HepG2 (cell line): ENCODE results near the gene TSC22D1. TPM values are rescaled to one million over a fixed set of nuclear protein-coding genes. Genes with fewer than 3 reads are reported as not detected.

Experiments
- BATF2 ChIP-seq: sonication (generic); formaldehyde crosslinking; IDR thresholded peaks from 2 replicates; pipeline ENCODE4 v1.8.0; 2022; ENCODE audit warnings: mild to moderate bottlenecking, missing genetic modification reagents, moderate library complexity
- DMTF1 ChIP-seq: sonication (generic); formaldehyde crosslinking; IDR thresholded peaks from 2 replicates; pipeline ENCODE4 v1.4.0; 2020; ENCODE audit warnings: mild to moderate bottlenecking, missing genetic modification reagents
- EED ChIP-seq: sonication (generic); formaldehyde crosslinking; IDR thresholded peaks from 2 replicates; pipeline ENCODE4 v1.5.0; 2020; ENCODE audit warnings: mild to moderate bottlenecking, missing genetic modification reagents
- HOXA7 ChIP-seq: sonication (generic); formaldehyde crosslinking; IDR thresholded peaks from 2 replicates; pipeline ENCODE4 v1.8.1; 2022; ENCODE audit warnings: mild to moderate bottlenecking, missing genetic modification reagents, moderate library complexity
- MED1 ChIP-seq: sonication (generic); formaldehyde crosslinking; IDR thresholded peaks from 2 replicates; pipeline ENCODE4 v1.4.0; 2020; ENCODE audit warnings: missing genetic modification reagents
- NFE2 ChIP-seq: sonication (generic); formaldehyde crosslinking; IDR thresholded peaks from 2 replicates; pipeline ENCODE4 v1.4.0; 2020; ENCODE audit warnings: missing genetic modification reagents
- PAF1 ChIP-seq: IDR thresholded peaks from 2 replicates; pipeline ENCODE4 v1.6.1; 2016; ENCODE audit warnings: missing genetic modification reagents, missing compliant biosample characterization
- RBM39 ChIP-seq: fragments of 200-400 bp; formaldehyde crosslinking; IDR thresholded peaks from one replicate; pipeline ENCODE4 v1.6.1; 2018; ENCODE audit warnings: antibody characterized with exemption, mild to moderate bottlenecking, low read depth, low read length; ENCODE audit not compliant: poor library complexity, severe bottlenecking
- SIN3B ChIP-seq: fragments of 150-350 bp; IDR thresholded peaks from 2 replicates; pipeline ENCODE4 v1.6.1; 2014; ENCODE audit warnings: low read length
- TAF1 ChIP-seq: sonication (generic); formaldehyde crosslinking; IDR thresholded peaks from 2 replicates; pipeline ENCODE4 v1.4.0; 2020; ENCODE audit warnings: missing genetic modification reagents
- ZC3H13 ChIP-seq: sonication (generic); formaldehyde crosslinking; IDR thresholded peaks from 2 replicates; pipeline ENCODE4 v1.8.1; 2023; ENCODE audit warnings: mild to moderate bottlenecking, missing genetic modification reagents, moderate library complexity
- ZNF142 ChIP-seq: sonication (generic); formaldehyde crosslinking; IDR thresholded peaks from 2 replicates; pipeline ENCODE4 v1.4.0; 2020; ENCODE audit warnings: missing genetic modification reagents
- ZNF280D ChIP-seq: sonication (generic); formaldehyde crosslinking; IDR thresholded peaks from 2 replicates; pipeline ENCODE4 v1.5.1; 2020; ENCODE audit warnings: mild to moderate bottlenecking, missing genetic modification reagents
- ZNF460 ChIP-seq: sonication (generic); formaldehyde crosslinking; IDR thresholded peaks from 2 replicates; pipeline ENCODE4 v1.5.1; 2020; ENCODE audit warnings: missing genetic modification reagents, mild to moderate bottlenecking, borderline replicate concordance
- polyA plus RNA-seq, 8 experiments: library from polyadenylated mRNA; depleted of rRNA in 3 of 8; stranded (reverse) in 7 of 8; unstranded in 1 of 8; fragments of >200 nt; fragmentation: Illumina TruSeq in 4 of 8; extraction: Trizol in 4 of 8; gene quantifications; 2 replicates each; pipeline versions ENCODE4 v1.2.1 to v1.2.3, GENCODE V29; 2011 to 2016; ENCODE audit warnings: low read depth in 4 of 8, missing spikeins in 1 of 8, mixed read lengths in 1 of 8; ENCODE audit not compliant: insufficient read depth in 1 of 8
- total RNA-seq, 5 experiments: library from RNA; depleted of rRNA; stranded (reverse); fragments of >200 nt; fragmentation: Illumina TruSeq; extraction: Trizol; gene quantifications; 2 replicates each; pipeline ENCODE4 v1.2.3, GENCODE V29; 2016; ENCODE audit warnings: low read depth in 1 of 5

TSC22D1 gene
- total and polyA plus RNA-seq, 2 of the 13 experiments (the other 11 are each of a cell fraction or from before 2014, with no cell fraction given) = 18.4 to 35.7 TPM

- TF ChIP-seq PAF1 = no peak
- no peak for TF ChIP-seq HOXA7 (CRISPR knock-in tag)
- peak; percentile 19 for TF ChIP-seq RBM39
- no peak for TF ChIP-seq EED
- no peak for TF ChIP-seq MED1 (CRISPR knock-in tag)
- TF ChIP-seq ZNF460 (CRISPR knock-in tag) = no peak
- no peak for TF ChIP-seq ZNF280D (CRISPR knock-in tag)
- TF ChIP-seq BATF2 (CRISPR knock-in tag) = no peak
- TF ChIP-seq NFE2 (CRISPR knock-in tag) = no peak
- TF ChIP-seq SIN3B = no peak
- 0 out of 2 replicates have a peak, but pooled peaks have one; percentile 9 for TF ChIP-seq ZC3H13
- TF ChIP-seq ZNF142 (CRISPR knock-in tag) = peak; percentile 96
- no peak for TF ChIP-seq DMTF1 (CRISPR knock-in tag)
- TF ChIP-seq TAF1 (CRISPR knock-in tag) = peak; percentile 44
Observed at GRCh38 chr13:44576351-44577235, 463 bp upstream of the TSC22D1 start (continued).
